ENCODE data around the gene TTC12. TPM values are rescaled to one million over a fixed set of nuclear protein-coding genes. Genes with fewer than 3 reads are reported as not detected.
A peak's percentile ranks its signal among the peaks of the same experiment; 100 is the strongest.

Gene TTC12
- total RNA-seq, 1 experiment from 2014 or later, result 25.0 TPM

DNA sequence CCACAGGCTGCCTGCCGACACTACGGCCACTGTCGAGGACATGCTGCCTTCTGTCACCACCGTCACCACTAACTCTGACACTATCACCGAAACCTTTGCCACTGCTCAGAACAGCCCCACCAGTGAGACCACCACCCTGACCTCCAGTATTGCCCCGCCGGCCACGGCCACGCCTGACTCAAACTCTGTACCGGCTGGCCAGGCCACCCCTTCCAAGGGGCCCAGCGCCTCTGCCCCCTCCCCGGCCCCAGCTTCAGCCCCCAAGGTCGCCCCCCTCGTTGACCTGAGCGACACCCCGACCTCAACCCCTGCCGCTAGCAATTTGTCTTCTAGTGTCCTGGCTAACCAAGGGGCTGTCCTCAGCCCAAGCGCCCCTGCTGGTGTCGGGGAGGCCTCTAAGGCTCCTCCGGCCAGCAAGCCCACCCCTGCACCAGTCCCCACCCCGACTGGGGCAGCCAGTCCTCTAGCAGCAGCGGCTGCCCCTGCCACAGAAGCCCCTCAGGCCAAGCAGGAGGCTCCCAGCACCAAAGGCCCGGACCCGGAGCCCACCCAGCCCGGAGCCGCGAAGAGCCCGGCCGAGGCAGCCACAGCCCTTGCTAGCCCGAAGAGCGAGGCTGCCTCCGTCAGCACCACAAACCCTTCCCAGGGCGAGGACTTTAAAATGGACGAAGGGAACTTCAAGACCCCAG, 41.3 kb upstream of the TTC12 start:
- DNase-seq, result no peak
- POLR2A ChIA-PET (ENCODE audit: unreplicated experiment), result no interaction called here
- Histone ChIP-seq H3K79me2 (ENCODE audit: low read depth) (no peaks in the 10 kb centered on the region), H3K4me3 (no peak overlapping the region), H3K27ac (no peak overlapping the region), H3F3A (ENCODE audit: insufficient read depth, low read depth) (no peaks in the 10 kb centered on the region), H4K20me1 (ENCODE audit: insufficient read depth) (no peaks in the 10 kb centered on the region), H3K36me3 (ENCODE audit: low read depth) (no peaks in the 10 kb centered on the region), H3K4me1 (replicated peaks; ENCODE audit: insufficient read depth) (no peaks in the 10 kb centered on the region), H3K4me2 (no peak overlapping the region), H3K9me2 (ENCODE audit: insufficient read depth) (no peaks in the 10 kb centered on the region), H2AFZ (no peak overlapping the region), H3K9me3 (ENCODE audit: insufficient read depth, low read depth) (no peaks in the 10 kb centered on the region), H3K27me3 (ENCODE audit: insufficient read depth, low read depth) (0 out of 2 replicates have a peak, but pooled peaks cover 12% of the 10 kb centered on the region)
- CTCF ChIA-PET, result no interaction called here
- intact Hi-C loops (cut with micrococcal nuclease; ENCODE audit: unreplicated experiment), result no loop called here
- TF ChIP-seq EZH2 (IDR thresholded peaks at IDR 0.05; ENCODE audit: low read depth), result no peak
- TF ChIP-seq, protein P1, sequence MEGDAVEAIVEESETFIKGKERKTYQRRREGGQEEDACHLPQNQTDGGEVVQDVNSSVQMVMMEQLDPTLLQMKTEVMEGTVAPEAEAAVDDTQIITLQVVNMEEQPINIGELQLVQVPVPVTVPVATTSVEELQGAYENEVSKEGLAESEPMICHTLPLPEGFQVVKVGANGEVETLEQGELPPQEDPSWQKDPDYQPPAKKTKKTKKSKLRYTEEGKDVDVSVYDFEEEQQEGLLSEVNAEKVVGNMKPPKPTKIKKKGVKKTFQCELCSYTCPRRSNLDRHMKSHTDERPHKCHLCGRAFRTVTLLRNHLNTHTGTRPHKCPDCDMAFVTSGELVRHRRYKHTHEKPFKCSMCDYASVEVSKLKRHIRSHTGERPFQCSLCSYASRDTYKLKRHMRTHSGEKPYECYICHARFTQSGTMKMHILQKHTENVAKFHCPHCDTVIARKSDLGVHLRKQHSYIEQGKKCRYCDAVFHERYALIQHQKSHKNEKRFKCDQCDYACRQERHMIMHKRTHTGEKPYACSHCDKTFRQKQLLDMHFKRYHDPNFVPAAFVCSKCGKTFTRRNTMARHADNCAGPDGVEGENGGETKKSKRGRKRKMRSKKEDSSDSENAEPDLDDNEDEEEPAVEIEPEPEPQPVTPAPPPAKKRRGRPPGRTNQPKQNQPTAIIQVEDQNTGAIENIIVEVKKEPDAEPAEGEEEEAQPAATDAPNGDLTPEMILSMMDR (conservative IDR thresholded peaks at IDR 0.05), result no peak
- BruUV-seq (replicated peaks), result no TSS peak

DNA sequence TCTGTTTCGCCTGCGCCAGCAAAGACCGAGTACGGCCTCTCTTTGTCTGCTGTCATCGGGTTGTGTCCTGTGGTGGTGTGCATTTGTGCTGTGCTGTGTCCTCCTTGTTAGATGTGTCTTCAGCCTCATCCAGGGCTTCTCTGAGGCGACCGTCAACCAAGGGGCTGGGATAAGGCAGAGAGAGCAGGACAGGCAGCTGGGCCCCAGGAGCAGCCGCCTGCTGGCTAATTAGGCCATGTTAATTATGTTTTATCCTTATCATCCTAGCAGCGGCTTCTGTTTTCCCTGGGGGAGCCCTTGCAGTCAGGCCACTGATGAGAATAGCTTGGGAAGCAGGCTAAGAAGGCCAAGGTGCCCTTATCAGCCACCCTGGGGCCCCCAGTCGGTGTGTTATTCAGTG, 40.7 kb upstream of the TTC12 start:
- ChIA-PET POLR2A (ENCODE audit: unreplicated experiment) (no interaction called here), CTCF (interaction anchor here (1.2 kb wide), 1 partner anchor 661 kb away, joined by 3 read pairs; no protein-coding TSS in a partner anchor)
- H2AFZ ChIP-seq, result no peak overlapping the region
- no TSS peak for BruUV-seq (replicated peaks)
- no peaks in the 10 kb centered on the region for H3K36me3 ChIP-seq (ENCODE audit: low read depth)
- H3K79me2 ChIP-seq (ENCODE audit: low read depth), result no peaks in the 10 kb centered on the region
- TF ChIP-seq EZH2 (IDR thresholded peaks at IDR 0.05; ENCODE audit: low read depth), result no peak
- TF ChIP-seq, protein P1 (conservative IDR thresholded peaks at IDR 0.05), result no peak
- H3K9me2 ChIP-seq (ENCODE audit: insufficient read depth), result no peaks in the 10 kb centered on the region
- H3K4me3 ChIP-seq, result no peak overlapping the region
- 0 out of 2 replicates have a peak, but pooled peaks cover 12% of the 10 kb centered on the region for H3K27me3 ChIP-seq (ENCODE audit: insufficient read depth, low read depth)
- H3F3A ChIP-seq (ENCODE audit: insufficient read depth, low read depth), result no peaks in the 10 kb centered on the region
- no peak for DNase-seq
- no peaks in the 10 kb centered on the region for H3K4me1 ChIP-seq (replicated peaks; ENCODE audit: insufficient read depth)
- H4K20me1 ChIP-seq (ENCODE audit: insufficient read depth), result no peaks in the 10 kb centered on the region
- H3K4me2 ChIP-seq, result no peak overlapping the region
- no peak overlapping the region for H3K27ac ChIP-seq
- no peaks in the 10 kb centered on the region for H3K9me3 ChIP-seq (ENCODE audit: insufficient read depth, low read depth)
- intact Hi-C loops (cut with micrococcal nuclease; ENCODE audit: unreplicated experiment), result no loop called here

DNA sequence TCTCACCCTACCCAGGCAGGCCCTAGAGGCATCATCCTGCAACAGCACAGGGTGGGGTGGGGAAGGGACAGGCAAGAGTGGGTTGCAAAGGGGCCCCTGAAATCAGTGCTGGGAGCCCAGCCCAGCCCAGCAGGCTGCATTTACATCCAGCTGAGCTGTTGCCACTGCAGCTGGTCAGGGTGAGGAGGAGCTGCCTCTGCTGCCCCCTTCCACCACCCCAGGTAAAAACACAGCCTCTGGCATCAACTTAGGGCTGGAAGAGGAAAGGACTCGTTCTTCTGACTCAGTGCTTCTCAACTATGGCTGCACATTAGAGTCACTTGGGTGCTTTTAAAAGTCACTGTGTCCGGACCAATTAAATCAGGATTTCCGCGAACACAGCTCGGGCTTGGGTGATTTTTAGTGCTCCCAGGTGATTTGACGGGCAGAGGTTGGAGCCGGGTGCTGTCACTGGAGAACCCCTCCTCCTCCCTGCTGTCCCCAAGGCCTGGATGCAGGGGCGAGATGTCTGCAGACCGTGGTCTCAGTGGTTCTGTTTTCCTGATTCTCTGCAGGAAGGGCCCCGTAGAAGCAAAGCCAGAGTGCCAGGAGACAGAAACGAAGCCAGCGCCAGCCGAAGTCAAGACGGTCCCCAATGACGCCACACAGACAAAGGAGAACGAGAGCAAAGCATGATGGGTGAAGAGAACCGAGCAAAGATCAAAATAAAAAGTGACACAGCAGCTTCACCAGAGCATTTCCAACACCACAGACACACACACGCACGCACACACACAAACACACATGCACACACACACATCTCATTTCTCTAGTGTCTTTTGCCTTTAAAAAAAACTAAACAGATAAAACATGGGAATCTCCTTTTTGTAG, 39.4 kb upstream of the TTC12 start:
- ChIA-PET CTCF (interaction anchor here (1.2 kb wide), 1 partner anchor 662 kb away, joined by 3 read pairs; no protein-coding TSS in a partner anchor), POLR2A (ENCODE audit: unreplicated experiment) (no interaction called here)
- H3K27ac ChIP-seq, result no peak overlapping the region
- no peaks in the 10 kb centered on the region for H3K9me3 ChIP-seq (ENCODE audit: insufficient read depth, low read depth)
- H3K4me2 ChIP-seq, result no peak overlapping the region
- H3K4me1 ChIP-seq (replicated peaks; ENCODE audit: insufficient read depth), result no peaks in the 10 kb centered on the region
- no TSS peak for BruUV-seq (replicated peaks)
- H3K79me2 ChIP-seq (ENCODE audit: low read depth), result no peaks in the 10 kb centered on the region
- DNase-seq, result no peak
- H3F3A ChIP-seq (ENCODE audit: insufficient read depth, low read depth), result no peaks in the 10 kb centered on the region
- intact Hi-C loops (cut with micrococcal nuclease; ENCODE audit: unreplicated experiment), result no loop called here
- H4K20me1 ChIP-seq (ENCODE audit: insufficient read depth), result no peaks in the 10 kb centered on the region
- H3K4me3 ChIP-seq, result no peak overlapping the region
- TF ChIP-seq, protein P1 (conservative IDR thresholded peaks at IDR 0.05), result peak; percentile 33; the same call in 1 of the 2 replicates
- TF ChIP-seq EZH2 (IDR thresholded peaks at IDR 0.05; ENCODE audit: low read depth), result no peak
- no peaks in the 10 kb centered on the region for H3K36me3 ChIP-seq (ENCODE audit: low read depth)
- no peak overlapping the region for H2AFZ ChIP-seq
- no peaks in the 10 kb centered on the region for H3K9me2 ChIP-seq (ENCODE audit: insufficient read depth)
- H3K27me3 ChIP-seq (ENCODE audit: insufficient read depth, low read depth), result 0 out of 2 replicates have a peak, but pooled peaks cover 12% of the 10 kb centered on the region
